Esophagus squamous epithelium (tissue), 4 donors: Measurements from ENCODE around the gene RAPGEF1.

Experiments used
- CTCF ChIP-seq, 6 experiments: fragments of 450-650 bp in 4 of 6; fragments of 200-600 bp in 2 of 6; sonication (generic) in 2 of 6; IDR thresholded peaks; one replicate each; pipeline ENCODE4 v1.5.1; 2016 to 2019; ENCODE audit warnings: antibody characterized with exemption in 6 of 6, mild to moderate bottlenecking in 4 of 6, moderate library complexity in 4 of 6
- POLR2A ChIP-seq, 4 donors: fragments of 450-650 bp; IDR thresholded peaks; one replicate each; pipeline ENCODE4 v1.6.1; 2017; ENCODE audit warnings: antibody characterized with exemption in 4 of 4, mild to moderate bottlenecking in 4 of 4, moderate library complexity in 3 of 4

DNA sequence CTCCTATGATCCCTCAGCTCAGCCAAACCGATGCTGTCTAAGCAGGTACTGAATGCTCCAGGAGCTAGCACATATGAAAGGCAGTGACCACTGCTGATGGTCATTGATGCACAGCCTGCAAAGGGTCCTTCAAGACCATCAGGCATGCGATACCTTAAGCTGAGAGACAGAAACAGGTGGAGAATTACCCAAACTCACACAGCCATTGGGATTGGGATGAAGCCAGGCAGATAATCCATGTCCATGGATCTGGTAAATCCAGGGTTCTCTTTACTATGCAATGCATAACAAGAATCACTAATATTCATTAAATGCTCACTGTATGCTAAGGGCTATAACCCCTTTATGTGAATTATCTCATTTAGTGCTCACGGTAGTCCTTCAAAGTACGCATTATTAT lies 36.2 kb downstream of the RAPGEF1 start:
- TF ChIP-seq CTCF (IDR thresholded peaks at IDR 0.05) (no peak), POLR2A (IDR thresholded peaks at IDR 0.05) (no peak)
